HG02642 (cell line): ENCODE results near the gene RAF1.
"Not testable (repeated sequence)": the region's sequence is repeated elsewhere in the genome, so short reads cannot be mapped to it uniquely, and the experiment has no call there.

Experiments
- ATAC-seq: cut with Tn5 transposase; IDR thresholded peaks from one replicate; pipeline ENCODE4 v1.9.1; 2021; ENCODE audit warnings: mild to moderate bottlenecking; ENCODE audit not compliant: unreplicated experiment, poor library complexity

RAF1 gene

DNA sequence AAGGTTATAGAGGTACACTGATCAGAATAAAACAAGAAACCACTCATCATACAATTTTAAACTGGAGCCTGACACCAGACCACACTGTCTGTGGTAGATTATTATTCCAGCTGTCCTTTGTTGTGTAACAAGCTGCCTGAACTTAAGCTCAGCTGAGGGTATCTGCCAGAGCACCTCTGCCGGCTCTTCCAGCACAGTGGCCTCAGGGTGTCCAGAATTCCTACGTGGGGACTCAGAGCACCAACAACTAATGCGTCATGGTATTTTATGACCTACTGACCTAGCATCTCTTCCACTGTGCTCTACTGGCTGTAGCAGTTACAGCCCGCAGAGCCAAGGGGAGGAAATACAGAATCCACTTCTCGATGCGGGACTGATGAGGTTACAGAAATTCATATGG is 15.6 kb upstream of the RAF1 start:
- no peak for ATAC-seq

DNA sequence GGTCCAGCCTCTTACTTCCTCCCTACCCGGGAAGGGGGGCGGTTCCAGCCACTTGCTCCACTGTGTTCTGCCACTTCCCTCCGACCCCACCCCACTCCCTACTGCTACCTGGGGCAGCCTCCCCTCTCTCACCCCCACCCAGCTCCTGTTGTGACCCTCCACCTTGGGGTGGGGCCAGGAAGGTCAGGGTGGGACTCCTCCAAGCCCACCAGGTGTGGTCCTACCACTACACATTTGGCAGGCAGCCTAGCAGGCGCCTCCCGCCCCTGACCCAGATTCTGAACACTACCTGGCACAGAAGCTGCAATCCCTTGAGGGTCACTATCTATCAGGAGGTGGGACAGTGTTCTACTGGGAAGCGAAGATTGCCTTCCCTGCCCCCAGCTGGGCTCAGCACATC is 13.7 kb upstream of the RAF1 start:
- ATAC-seq = no peak

GRCh38 chr3:12675115-12675810 is 11.3 kb upstream of the RAF1 start:
- ATAC-seq = no peak

- ATAC-seq = not testable (repeated sequence)
Observed at GRCh38 chr3:12673956-12674736, 10.2 kb upstream of the RAF1 start.

DNA sequence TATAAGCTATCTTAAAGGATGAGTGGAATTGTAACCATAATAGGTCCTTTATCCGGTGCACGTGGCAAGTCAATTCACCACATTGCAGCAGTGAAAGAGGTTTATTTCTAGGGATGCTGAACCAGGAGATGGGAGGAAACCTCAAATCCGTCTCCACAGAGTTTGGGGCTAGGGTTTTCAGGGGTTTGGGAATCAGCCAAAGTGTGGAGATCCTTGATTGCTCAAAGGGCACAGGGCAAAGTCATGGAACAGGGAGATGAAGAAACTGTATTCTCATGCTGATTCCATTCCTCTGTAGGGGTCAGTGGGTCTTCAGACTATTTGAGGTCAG is 7.2 kb upstream of the RAF1 start:
- no peak for ATAC-seq

DNA sequence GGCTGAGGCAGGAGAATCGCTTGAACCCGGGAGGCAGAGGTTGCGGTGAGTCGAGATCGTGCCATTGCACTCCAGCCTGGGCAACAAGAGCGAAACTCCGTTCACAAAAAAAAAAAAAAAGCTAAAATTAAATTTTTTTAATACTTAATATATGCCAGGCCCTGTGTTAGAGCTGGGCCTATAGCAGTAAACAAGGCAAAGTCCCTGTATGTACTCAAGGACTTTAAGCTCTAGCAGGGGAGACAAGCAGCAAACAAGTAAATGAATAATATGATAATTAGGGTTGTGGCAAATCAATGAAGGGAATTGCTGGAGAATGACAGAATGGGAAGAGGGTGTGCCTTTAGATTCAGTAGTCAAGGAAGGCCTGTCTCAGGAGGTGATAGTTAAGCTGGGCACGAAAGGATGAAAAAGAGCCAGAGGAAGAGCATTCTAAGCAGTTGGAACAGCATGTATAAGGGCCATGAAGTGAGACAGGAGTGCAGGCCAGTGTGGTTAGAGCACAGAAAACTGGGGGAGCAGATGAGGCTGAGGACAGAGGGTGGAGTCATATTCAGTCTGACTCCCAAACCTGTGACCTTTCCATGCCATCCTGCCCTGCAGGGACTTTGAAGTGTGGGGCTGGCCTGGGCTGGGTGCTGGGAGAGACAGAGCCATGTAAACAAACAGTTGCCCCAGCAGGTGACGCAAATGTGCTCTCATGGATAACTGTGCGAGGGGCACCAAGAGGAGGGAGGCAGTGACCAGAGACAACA is 6.6 kb upstream of the RAF1 start:
- no peak for ATAC-seq

GRCh38 chr3:12663401-12663935 is 449 bp downstream of the RAF1 start:
- ATAC-seq = peak; percentile 47

DNA sequence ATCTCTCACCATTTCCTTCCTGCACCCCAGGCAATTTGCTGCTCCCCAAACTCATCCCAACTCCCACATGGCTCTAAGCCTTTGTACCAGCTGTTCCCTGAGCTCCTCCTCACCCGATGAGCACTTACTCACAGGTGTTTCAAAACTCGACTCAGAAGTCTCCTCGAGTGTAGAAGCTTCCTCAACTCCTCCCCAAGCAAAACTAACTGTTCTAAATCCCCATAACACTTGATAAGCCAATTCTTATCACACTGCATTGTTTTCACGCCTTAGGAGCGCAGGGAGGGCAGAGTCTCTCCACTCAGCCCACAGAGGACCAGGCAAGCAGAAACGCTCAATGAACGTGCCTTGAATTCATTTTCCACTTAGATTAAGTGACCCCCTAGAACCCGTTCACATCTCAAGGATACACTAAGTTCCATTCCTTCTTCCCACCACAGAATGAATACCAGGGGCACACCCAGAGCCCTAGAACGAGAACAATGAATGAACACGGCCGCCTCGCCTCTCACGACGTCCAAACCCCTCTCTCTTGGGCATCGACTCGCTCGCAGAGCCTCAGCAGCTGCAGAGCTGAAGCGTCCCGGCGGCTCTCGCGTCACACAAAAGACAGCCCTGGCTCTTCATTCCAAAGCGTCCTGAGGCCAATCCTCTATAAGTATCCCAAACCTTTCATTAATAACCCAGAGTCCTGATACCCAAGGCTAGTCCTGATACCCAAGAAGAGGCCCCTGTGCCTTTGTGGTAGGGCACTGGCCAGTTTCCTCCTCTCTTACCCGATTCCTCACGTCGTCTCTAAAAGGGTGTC is 1.1 kb downstream of the RAF1 start:
- no peak for ATAC-seq

DNA sequence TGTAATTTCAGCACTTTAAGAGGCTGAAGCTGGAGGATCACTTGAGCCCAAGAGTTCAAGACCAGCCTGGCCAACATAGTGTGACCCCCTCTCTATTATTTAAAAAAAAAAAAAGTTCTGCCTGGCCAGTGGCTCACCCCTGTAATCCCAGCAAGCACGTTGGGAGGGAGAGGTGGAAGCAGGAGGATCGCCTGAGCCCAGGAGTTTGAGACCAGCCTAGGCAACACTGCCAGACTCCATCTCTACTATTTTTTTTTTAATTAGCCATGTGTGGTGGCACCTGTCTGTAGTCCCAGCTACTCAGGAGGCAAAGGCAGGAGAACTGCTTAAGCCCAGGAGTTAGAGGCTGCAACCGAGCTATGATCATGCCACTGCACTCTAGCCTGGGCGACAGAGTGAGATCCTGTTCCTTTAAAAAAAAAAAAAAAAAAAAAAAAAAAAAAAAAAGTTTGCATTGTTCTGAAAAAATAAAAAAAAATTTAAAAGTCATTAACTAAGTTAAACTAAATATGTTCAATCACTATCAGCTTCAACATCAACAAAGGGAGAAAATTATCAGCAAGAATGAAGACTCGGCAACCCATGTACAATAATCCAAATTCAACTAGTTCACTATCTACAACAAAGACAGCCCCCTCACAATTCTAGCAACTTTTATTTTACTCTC is 1.9 kb downstream of the RAF1 start:
- no peak for ATAC-seq

DNA sequence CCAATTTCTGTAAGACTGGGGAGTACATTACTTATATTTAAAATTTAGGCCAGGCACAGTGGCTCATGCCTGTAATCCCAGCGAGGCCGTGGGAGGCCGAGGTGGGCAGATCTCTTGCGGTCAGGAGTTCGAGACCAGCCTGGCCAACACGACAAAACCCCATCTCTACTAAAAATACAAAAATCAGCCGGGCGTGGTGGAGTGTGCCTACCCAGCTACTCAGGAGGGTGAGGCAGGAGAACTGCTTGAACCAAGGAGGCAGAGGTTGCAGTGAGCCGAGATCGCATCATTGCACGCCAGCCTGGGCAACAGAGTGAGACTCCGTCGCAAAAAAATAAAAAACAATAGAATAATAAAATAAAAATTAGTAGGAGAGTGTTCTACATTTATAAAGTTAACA is 2.5 kb downstream of the RAF1 start:
- ATAC-seq = not testable (repeated sequence)

DNA sequence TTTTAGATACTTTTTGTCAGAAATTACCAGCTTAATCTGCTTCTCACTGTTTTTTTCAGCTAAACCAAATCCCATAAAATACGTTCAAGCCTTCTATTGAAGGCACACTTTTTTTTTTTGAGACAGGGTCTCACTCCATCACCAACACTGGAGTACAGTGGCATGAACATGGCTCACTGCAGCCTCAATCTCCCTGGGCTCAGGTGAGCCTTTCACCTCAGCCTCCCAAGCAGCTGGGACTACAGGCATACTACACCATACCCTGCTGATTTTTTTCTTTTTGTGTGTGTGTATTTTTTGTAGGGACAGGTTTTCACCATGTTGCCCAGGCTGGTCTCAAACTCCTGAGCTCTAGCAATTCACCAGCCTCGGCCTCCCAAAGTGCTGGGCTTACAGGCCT is 3.7 kb downstream of the RAF1 start:
- no peak for ATAC-seq

GRCh38 chr3:12659316-12660015 is 4.5 kb downstream of the RAF1 start:
- ATAC-seq = no peak

GRCh38 chr3:12658593-12659058 is 5.3 kb downstream of the RAF1 start:
- no peak for ATAC-seq

DNA sequence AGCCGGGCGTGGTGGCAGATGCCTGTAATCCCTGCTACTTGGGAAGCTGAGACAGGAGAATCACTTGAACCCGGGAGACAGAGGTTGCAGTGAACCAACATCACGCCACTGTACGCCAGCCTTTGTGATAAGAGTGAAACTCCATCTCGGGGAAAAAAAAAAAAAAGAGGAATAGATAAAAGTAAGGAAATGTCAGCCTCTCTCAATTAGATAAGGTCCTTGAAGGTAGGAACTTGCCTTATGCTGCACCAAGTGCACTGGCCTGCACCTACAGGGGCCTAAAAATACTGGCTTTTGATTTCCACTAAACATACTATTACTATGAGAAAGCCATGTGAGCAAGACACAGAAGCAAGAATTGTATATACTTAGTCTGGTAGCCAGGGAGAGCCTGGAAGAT is 7.1 kb downstream of the RAF1 start:
- no peak for ATAC-seq

GRCh38 chr3:12656193-12656592 is 7.7 kb downstream of the RAF1 start:
- ATAC-seq = no peak

GRCh38 chr3:12655701-12656100 is 8.2 kb downstream of the RAF1 start:
- no peak for ATAC-seq

- ATAC-seq = no peak
Observed at GRCh38 chr3:12653747-12654146, 10.2 kb downstream of the RAF1 start.

- peak; percentile 43 for ATAC-seq
Observed at GRCh38 chr3:12648384-12648959, 15.4 kb downstream of the RAF1 start.
